ENCODE measurements around the gene BTNL3. TPM values are rescaled to one million over a fixed set of nuclear protein-coding genes. Genes with fewer than 3 reads are reported as not detected.

The BTNL3 gene
- total RNA-seq, 1 donor from 2014 or later = not detected

DNA sequence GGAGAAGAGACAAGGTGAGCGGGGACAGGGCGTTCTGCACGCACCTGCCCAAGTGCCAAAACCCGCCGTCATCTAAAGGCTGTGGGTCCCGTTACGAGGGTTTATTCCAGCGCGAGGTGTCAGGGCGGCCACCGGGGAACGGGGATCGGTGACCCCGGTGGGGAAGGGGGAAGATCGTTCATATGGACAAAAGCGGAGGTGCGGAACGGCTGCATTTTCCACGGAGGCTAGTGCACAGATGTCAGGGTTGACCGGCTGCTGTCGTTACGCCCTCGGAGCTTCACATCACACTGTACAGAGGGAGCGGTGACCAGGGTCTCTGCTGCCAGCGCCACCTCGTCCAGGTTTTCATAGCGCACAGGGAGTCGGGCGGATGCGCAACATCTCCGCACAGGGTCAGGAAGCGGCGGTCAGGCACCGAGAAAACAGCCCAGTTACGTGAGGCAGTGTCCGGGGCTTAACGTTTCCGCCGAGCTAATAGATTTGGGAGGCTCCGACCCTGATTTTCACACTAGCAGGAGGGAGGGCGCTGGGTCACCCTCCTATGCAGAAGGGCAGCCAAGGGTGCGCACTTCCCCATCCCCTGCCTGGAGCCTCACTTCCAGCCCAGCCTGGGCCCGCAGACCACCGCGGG lies 65.0 kb downstream of the BTNL3 start:
- POLR2A ChIA-PET = interaction anchor here (0.6 to 1.4 kb wide), 8 partner anchors 8 to 222 kb away, joined by 3 to 9 read pairs (median 4); no protein-coding TSS in a partner anchor
- ATAC-seq (ENCODE audit: low read depth) = peak; percentile 19
- CTCF ChIA-PET = interaction anchor here (0.9 to 1.8 kb wide), 2 partner anchors 31 to 269 kb away, joined by 3 to 4 read pairs; no protein-coding TSS in a partner anchor
- DNase-seq = no peak
- Mint-ChIP-seq H3K4me1 (peaks cover 49% of the 10 kb centered on the region), H3K9me3 (no peaks in the 10 kb centered on the region), H3K4me3 (peak overlapping the region; percentile 85), H3K36me3 (ENCODE audit: low read depth) (no peaks in the 10 kb centered on the region), H3K27me3 (peaks cover 53% of the 10 kb centered on the region), H3K27ac (peak overlapping the region; percentile 70)
- intact Hi-C loops (cut with micrococcal nuclease) = loop anchor here (1.0 to 5.0 kb wide), 2 partner anchors 104 to 192 kb away; partner anchors contain the start of gene ZFP62
- TF ChIP-seq, protein P1, sequence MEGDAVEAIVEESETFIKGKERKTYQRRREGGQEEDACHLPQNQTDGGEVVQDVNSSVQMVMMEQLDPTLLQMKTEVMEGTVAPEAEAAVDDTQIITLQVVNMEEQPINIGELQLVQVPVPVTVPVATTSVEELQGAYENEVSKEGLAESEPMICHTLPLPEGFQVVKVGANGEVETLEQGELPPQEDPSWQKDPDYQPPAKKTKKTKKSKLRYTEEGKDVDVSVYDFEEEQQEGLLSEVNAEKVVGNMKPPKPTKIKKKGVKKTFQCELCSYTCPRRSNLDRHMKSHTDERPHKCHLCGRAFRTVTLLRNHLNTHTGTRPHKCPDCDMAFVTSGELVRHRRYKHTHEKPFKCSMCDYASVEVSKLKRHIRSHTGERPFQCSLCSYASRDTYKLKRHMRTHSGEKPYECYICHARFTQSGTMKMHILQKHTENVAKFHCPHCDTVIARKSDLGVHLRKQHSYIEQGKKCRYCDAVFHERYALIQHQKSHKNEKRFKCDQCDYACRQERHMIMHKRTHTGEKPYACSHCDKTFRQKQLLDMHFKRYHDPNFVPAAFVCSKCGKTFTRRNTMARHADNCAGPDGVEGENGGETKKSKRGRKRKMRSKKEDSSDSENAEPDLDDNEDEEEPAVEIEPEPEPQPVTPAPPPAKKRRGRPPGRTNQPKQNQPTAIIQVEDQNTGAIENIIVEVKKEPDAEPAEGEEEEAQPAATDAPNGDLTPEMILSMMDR (IDR thresholded peaks at IDR 0.05) = no peak

DNA sequence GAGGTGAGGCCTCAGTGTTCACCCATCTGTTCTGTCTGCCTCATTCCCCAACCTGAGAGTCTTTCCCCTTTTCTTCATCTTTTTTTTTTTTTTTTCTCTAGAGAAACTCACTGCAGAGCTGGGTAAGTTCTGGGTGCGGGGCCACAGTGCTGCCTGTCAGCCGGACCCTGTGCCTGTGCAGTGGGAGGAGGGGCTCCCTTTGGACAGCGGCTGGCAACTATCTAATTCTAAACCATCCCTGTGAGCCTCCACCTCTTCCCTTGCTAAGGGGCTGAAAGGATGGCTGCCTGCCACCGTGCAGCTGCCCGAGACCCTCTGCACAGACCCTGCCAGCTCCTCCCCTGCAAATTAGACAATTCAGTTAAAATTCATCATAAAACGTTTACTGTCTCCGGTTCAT lies 65.5 kb downstream of the BTNL3 start:
- DNase-seq (no peak), ATAC-seq (ENCODE audit: low read depth) (no peak)
- CTCF ChIA-PET = interaction anchor here (0.9 to 1.8 kb wide), 2 partner anchors 30 to 270 kb away, joined by 3 to 4 read pairs; no protein-coding TSS in a partner anchor
- Mint-ChIP-seq H3K4me1 (peaks cover 53% of the 10 kb centered on the region), H3K27me3 (peaks cover 57% of the 10 kb centered on the region), H3K4me3 (peak overlapping the region; percentile 85), H3K27ac (peak overlapping the region; percentile 70), H3K9me3 (no peaks in the 10 kb centered on the region), H3K36me3 (ENCODE audit: low read depth) (no peaks in the 10 kb centered on the region)
- intact Hi-C loops (cut with micrococcal nuclease) = loop anchor here (5.0 kb wide), 1 partner anchor 103 kb away; no protein-coding TSS in a partner anchor
- POLR2A ChIA-PET = interaction anchor here (0.6 to 1.4 kb wide), 9 partner anchors 9 to 223 kb away, joined by 3 to 9 read pairs (median 3); no protein-coding TSS in a partner anchor
- TF ChIP-seq, protein P1 (IDR thresholded peaks at IDR 0.05) = no peak

DNA sequence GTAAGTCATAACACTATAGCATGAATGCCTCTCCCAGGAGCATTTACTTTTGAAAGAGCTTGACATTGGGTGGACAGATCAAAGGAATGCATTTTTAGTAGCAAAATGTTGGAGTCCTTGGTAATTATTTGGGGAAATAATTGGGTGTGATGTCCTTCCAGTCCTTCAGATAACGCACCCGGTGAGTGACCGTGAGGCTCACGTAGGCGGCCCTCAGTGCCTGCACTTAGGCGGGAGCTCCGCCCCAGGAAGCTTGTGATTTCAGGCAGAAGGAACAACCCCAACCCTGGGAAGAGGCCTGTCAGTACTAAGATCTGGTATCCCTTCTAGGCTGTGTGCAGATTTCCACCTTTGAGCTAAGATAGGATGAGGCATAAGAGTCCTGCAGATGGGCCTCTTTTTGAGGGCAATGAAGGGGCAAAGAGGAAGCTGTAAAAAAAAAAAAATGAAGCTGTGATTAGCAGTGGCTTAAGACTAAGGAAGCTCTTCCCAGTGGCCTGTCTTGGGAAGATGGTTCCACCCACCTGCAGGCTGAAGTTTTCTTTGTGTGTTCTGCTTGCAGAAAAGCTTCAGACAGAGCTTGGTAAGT lies 66.3 kb downstream of the BTNL3 start:
- Mint-ChIP-seq H3K4me3 (peak overlapping the region; percentile 85), H3K4me1 (peaks cover 50% of the 10 kb centered on the region), H3K27me3 (peaks cover 53% of the 10 kb centered on the region), H3K9me3 (no peaks in the 10 kb centered on the region), H3K27ac (peak overlapping the region; percentile 46), H3K36me3 (ENCODE audit: low read depth) (no peaks in the 10 kb centered on the region)
- ATAC-seq (ENCODE audit: low read depth) (no peak), DNase-seq (no peak)
- CTCF ChIA-PET = interaction anchor here (0.9 to 1.8 kb wide), 3 partner anchors 30 to 271 kb away, joined by 3 to 4 read pairs (median 3); no protein-coding TSS in a partner anchor
- TF ChIP-seq, protein P1 (IDR thresholded peaks at IDR 0.05) = no peak
- POLR2A ChIA-PET = interaction anchor here (1.3 kb wide), 1 partner anchor 194 kb away, joined by 3 read pairs; no protein-coding TSS in a partner anchor
- intact Hi-C loops (cut with micrococcal nuclease) = loop anchor here (5.0 kb wide), 1 partner anchor 102 kb away; no protein-coding TSS in a partner anchor

Other genes with a start within 250 kb of the BTNL3 start
- not detected in 2 replicates for gene OR2Y1, start 248.8 kb upstream of the BTNL3 start, total RNA-seq
- 66.9 and 74.5 TPM in 2 replicates for gene MGAT1, start 186.0 kb upstream of the BTNL3 start, total RNA-seq
- gene ZFP62, start 127.6 kb upstream of the BTNL3 start, total RNA-seq = 43.7 and 45.6 TPM in 2 replicates
- gene BTNL8, start 89.7 kb upstream of the BTNL3 start, total RNA-seq = not detected in 2 replicates
- gene BTNL9, start 51.4 kb downstream of the BTNL3 start, total RNA-seq = 24.3 and 27.6 TPM in 2 replicates
- gene OR2V1, start 142.3 kb downstream of the BTNL3 start, total RNA-seq = not detected in 2 replicates
- not detected in 2 replicates for gene OR2V2, start 158.7 kb downstream of the BTNL3 start, total RNA-seq
- gene TRIM7, start 216.3 kb downstream of the BTNL3 start, total RNA-seq = 0.32 and 0.51 TPM in 2 replicates
- gene TRIM41, start 234.4 kb downstream of the BTNL3 start, total RNA-seq = 34.9 and 39.6 TPM in 2 replicates

Data from activated B cell treated with CpG ODN at 0.5 μM for 24 hours (primary cell).